PC-9 (cell line): ENCODE results near the gene PSMD13. TPM values are rescaled to one million over a fixed set of nuclear protein-coding genes. Genes with fewer than 3 reads are reported as not detected.

Source experiments
- BruUV-seq: library from RNA; stranded (reverse); fragments of 400-500 nt; replicated peaks from 2 replicates; lab custom pipeline; 2021; lab: Mats Ljungman, UMichigan
- CTCF ChIA-PET: fragments of 300-600 bp; sonication (Branson Sonifier 250); formaldehyde crosslinking; loops from one replicate; lab custom pipeline; 2022; ENCODE audit warnings: antibody characterized with exemption; lab: Charles Lee
- POLR2A ChIA-PET: fragments of 300-600 bp; sonication (Branson Sonifier 250); formaldehyde crosslinking; loops from one replicate; lab custom pipeline; 2022; ENCODE audit warnings: antibody characterized with exemption; ENCODE audit not compliant: unreplicated experiment; lab: Charles Lee
- DNase-seq, 2 experiments: peaks; one replicate each; pipeline versions ENCODE4 v3.0.0 to v3.0.0-alpha.2; 2015 to 2022; ENCODE audit warnings: mixed read lengths in 1 of 2
- H2AFZ ChIP-seq: fragments of 200-600 bp; sonication (generic); 2 replicates; pipeline ENCODE4 v1.8.1; 2017; ENCODE audit warnings: antibody characterized with exemption
- H3F3A ChIP-seq: fragments of 200-600 bp; sonication (generic); 2 replicates; pipeline ENCODE4 v1.8.1; 2017; ENCODE audit warnings: antibody characterized with exemption, mild to moderate bottlenecking, low read depth; ENCODE audit not compliant: insufficient read depth
- H3K27ac ChIP-seq: fragments of 200-600 bp; sonication (generic); 2 replicates; pipeline ENCODE4 v1.6.1; 2016; ENCODE audit warnings: mixed run types
- H3K27me3 ChIP-seq: fragments of 200-600 bp; sonication (generic); 2 replicates; pipeline ENCODE4 v1.6.1; 2016; ENCODE audit warnings: low read depth, mixed run types; ENCODE audit not compliant: insufficient read depth
- H3K36me3 ChIP-seq: fragments of 200-600 bp; sonication (generic); 2 replicates; pipeline ENCODE4 v1.6.1; 2016; ENCODE audit warnings: low read depth, mixed run types
- H3K4me1 ChIP-seq: fragments of 200-600 bp; sonication (generic); replicated peaks from 2 replicates; pipeline ENCODE4 v1.6.1; 2016; ENCODE audit warnings: mixed run types; ENCODE audit not compliant: insufficient read depth
- H3K4me2 ChIP-seq: fragments of 200-600 bp; sonication (generic); 2 replicates; pipeline ENCODE4 v1.6.1; 2017; ENCODE audit warnings: mixed run types
- H3K4me3 ChIP-seq: fragments of 200-600 bp; sonication (generic); 2 replicates; pipeline ENCODE4 v1.6.1; 2016; ENCODE audit warnings: mixed run types
- H3K79me2 ChIP-seq: fragments of 200-600 bp; sonication (generic); 2 replicates; pipeline ENCODE4 v1.6.1; 2017; ENCODE audit warnings: low read depth, mixed run types
- H3K9me2 ChIP-seq: fragments of 200-600 bp; sonication (generic); 2 replicates; pipeline ENCODE4 v1.8.1; 2017; ENCODE audit warnings: mild to moderate bottlenecking; ENCODE audit not compliant: insufficient read depth
- H3K9me3 ChIP-seq: fragments of 200-600 bp; sonication (generic); 2 replicates; pipeline ENCODE4 v1.8.1; 2016; ENCODE audit warnings: low read depth; ENCODE audit not compliant: insufficient read depth
- H4K20me1 ChIP-seq: fragments of 200-600 bp; sonication (generic); 2 replicates; pipeline ENCODE4 v1.8.1; 2017; ENCODE audit not compliant: insufficient read depth
- EZH2 ChIP-seq: fragments of 200-600 bp; sonication (generic); IDR thresholded peaks from 2 replicates; pipeline ENCODE4 v1.8.0; 2017; ENCODE audit warnings: antibody characterized with exemption, low read depth
- intact Hi-C: fragments of 100-400 bp; cut with micrococcal nuclease; formaldehyde crosslinking; loops from one replicate; pipeline ENCODE4 v1.10.0; 2022; ENCODE audit not compliant: unreplicated experiment
- total RNA-seq: library from RNA; stranded (reverse); gene quantifications from 2 replicates; pipeline ENCODE4 v1.2.3, GENCODE V29; 2021
- TF ChIP-seq, protein P1 (sequence below): fragments of 200-600 bp; sonication (generic); conservative IDR thresholded peaks from 2 replicates; pipeline ENCODE4 v1.6.1; 2017; ENCODE audit warnings: mixed run types, antibody characterized with exemption, mild to moderate bottlenecking, moderate library complexity

Gene PSMD13
- total RNA-seq, 1 experiment from 2014 or later = 143 TPM

DNA sequence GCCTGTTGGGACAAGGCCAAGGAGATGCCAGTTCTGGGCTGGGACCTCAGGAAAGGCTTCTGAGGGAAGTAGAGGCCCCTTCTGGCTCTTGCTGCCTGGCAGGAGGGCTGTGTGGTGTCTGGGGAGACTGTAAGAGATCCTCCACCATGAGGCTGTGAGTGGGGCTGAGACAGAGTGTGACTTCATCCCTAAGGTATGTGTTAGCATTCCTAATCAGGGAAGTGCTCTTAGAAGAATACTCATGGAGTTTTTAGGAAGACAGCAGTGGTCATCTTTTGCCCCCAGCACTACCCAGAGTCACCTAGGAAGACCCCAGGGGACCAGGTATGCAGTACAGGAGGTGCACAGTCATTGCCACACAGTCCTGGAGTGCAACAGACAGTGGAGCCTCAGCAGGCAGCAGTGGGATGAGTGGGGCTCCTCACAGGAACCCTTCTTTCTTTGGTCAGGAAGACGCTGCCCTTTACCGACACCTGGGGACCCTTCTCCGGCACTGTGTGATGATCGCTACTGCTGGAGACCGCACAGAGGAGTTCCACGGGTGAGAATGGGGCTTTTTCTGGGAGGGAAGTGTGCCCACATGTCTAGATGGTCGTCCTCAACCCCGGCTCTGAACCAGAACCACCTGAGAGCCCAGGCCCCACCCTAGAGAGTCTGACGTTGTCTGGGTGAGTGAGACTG is 26.5 kb upstream of the PSMD13 start:
- peak; percentile 36 to 62 for DNase-seq
- H3K9me2 ChIP-seq = no peaks in the 10 kb centered on the region
- peaks cover 20% of the 10 kb centered on the region for H3F3A ChIP-seq
- H3K4me1 ChIP-seq = peaks cover 11% of the 10 kb centered on the region
- POLR2A ChIA-PET = no interaction called here
- H3K36me3 ChIP-seq = no peaks in the 10 kb centered on the region
- peak overlapping the region; percentile 67; the same call in 1 of the 2 replicates for H3K4me3 ChIP-seq
- H3K9me3 ChIP-seq = no peaks in the 10 kb centered on the region
- peaks cover 47% of the 10 kb centered on the region for H3K79me2 ChIP-seq
- CTCF ChIA-PET = no interaction called here
- peak overlapping the region; percentile 9; the same call in 1 of the 2 replicates for H3K27ac ChIP-seq
- TF ChIP-seq, protein P1, sequence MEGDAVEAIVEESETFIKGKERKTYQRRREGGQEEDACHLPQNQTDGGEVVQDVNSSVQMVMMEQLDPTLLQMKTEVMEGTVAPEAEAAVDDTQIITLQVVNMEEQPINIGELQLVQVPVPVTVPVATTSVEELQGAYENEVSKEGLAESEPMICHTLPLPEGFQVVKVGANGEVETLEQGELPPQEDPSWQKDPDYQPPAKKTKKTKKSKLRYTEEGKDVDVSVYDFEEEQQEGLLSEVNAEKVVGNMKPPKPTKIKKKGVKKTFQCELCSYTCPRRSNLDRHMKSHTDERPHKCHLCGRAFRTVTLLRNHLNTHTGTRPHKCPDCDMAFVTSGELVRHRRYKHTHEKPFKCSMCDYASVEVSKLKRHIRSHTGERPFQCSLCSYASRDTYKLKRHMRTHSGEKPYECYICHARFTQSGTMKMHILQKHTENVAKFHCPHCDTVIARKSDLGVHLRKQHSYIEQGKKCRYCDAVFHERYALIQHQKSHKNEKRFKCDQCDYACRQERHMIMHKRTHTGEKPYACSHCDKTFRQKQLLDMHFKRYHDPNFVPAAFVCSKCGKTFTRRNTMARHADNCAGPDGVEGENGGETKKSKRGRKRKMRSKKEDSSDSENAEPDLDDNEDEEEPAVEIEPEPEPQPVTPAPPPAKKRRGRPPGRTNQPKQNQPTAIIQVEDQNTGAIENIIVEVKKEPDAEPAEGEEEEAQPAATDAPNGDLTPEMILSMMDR = no peak
- no peak for TF ChIP-seq EZH2
- H3K4me2 ChIP-seq = peak overlapping the region; percentile 80
- BruUV-seq = no TSS peak
- intact Hi-C loops = no loop called here
- no peak overlapping the region for H2AFZ ChIP-seq
- no peaks in the 10 kb centered on the region for H3K27me3 ChIP-seq
- peaks cover 8% of the 10 kb centered on the region; the same call in 1 of the 2 replicates for H4K20me1 ChIP-seq

DNA sequence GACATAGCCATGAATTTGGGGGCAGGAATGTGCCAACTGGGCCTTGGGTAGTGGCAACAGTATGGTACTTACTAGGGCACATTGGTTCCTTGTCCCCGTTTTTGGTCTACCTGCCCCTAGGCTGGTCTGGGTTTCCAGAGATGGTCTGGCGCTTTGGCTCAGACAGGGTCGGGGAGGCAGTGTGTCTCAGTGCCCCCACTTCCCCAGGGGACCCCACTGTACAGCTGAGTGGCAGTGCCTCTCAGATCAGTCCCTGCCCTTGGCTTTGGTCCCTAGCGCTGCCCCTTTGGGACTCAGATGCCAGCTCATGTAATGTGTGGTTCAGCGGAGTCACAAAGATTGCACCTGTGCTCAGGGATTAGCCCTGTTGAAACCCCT is 26.0 kb upstream of the PSMD13 start:
- no peak for TF ChIP-seq EZH2
- TF ChIP-seq, protein P1 = no peak
- Histone ChIP-seq H3K9me3 (no peaks in the 10 kb centered on the region), H3K4me2 (no peak overlapping the region), H3K27ac (no peak overlapping the region; the same call in 1 of the 2 replicates), H3K9me2 (no peaks in the 10 kb centered on the region), H3K36me3 (no peaks in the 10 kb centered on the region), H3K4me1 (peaks cover 11% of the 10 kb centered on the region), H3K79me2 (peaks cover 41% of the 10 kb centered on the region), H3K4me3 (no peak overlapping the region), H3K27me3 (no peaks in the 10 kb centered on the region), H2AFZ (no peak overlapping the region), H4K20me1 (0 out of 2 replicates have a peak, but pooled peaks cover 4% of the 10 kb centered on the region), H3F3A (peaks cover 24% of the 10 kb centered on the region)
- ChIA-PET POLR2A (no interaction called here), CTCF (no interaction called here)
- intact Hi-C loops = no loop called here
- DNase-seq = no peak
- BruUV-seq = no TSS peak

DNA sequence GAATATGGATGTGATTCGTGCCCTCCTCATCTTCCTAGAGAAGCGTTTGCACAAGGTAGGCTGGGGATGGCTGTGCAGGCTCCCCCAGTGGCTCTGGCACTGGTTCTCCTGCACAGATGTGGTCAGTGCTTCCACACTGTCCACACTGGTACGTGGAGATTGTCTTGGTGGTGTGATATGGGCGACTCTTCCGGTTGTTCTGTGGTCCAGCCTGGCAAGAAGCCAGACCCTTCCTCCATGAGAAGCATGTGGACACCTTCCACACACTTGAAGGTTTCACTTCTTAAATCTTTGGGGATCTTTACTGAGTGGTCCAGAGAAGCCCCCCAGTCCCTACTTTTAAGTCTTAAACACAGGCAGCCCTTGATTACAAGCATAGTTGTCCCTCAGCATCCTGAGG is 25.5 kb upstream of the PSMD13 start:
- ChIA-PET CTCF (no interaction called here), POLR2A (no interaction called here)
- Histone ChIP-seq H3K9me2 (no peaks in the 10 kb centered on the region), H3K9me3 (no peaks in the 10 kb centered on the region), H3F3A (peaks cover 25% of the 10 kb centered on the region), H3K79me2 (peaks cover 36% of the 10 kb centered on the region), H4K20me1 (no peaks in the 10 kb centered on the region), H3K27me3 (no peaks in the 10 kb centered on the region), H3K4me2 (no peak overlapping the region), H3K27ac (no peak overlapping the region), H3K36me3 (no peaks in the 10 kb centered on the region), H3K4me1 (peaks cover 11% of the 10 kb centered on the region), H3K4me3 (no peak overlapping the region), H2AFZ (no peak overlapping the region)
- intact Hi-C loops = no loop called here
- BruUV-seq = no TSS peak
- TF ChIP-seq, protein P1 = no peak
- TF ChIP-seq EZH2 = no peak
- DNase-seq = no peak
